ENCODE measurements around the gene KIF7.

DNA sequence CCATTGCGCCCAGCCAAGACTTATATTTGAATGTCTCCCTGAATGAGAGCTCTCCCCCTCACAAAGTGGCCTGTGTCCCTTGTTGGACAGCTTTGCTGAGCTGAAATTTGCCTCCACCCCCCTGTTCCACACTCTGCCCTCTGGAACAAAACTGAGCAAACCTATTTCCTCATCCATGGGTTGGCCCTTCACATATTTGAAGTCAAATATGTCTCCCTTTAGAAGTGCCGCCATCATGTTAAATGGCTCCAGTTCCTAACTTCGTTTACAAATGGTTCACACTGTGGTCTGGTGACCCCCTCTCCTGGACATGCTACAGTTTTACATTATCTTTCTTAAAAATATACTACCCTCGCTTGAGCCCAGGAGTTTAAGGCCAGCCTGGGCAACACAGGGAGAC, 19.3 kb upstream of the KIF7 start:
- TF ChIP-seq, protein P1, sequence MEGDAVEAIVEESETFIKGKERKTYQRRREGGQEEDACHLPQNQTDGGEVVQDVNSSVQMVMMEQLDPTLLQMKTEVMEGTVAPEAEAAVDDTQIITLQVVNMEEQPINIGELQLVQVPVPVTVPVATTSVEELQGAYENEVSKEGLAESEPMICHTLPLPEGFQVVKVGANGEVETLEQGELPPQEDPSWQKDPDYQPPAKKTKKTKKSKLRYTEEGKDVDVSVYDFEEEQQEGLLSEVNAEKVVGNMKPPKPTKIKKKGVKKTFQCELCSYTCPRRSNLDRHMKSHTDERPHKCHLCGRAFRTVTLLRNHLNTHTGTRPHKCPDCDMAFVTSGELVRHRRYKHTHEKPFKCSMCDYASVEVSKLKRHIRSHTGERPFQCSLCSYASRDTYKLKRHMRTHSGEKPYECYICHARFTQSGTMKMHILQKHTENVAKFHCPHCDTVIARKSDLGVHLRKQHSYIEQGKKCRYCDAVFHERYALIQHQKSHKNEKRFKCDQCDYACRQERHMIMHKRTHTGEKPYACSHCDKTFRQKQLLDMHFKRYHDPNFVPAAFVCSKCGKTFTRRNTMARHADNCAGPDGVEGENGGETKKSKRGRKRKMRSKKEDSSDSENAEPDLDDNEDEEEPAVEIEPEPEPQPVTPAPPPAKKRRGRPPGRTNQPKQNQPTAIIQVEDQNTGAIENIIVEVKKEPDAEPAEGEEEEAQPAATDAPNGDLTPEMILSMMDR (IDR thresholded peaks at IDR 0.05), result no peak
- TF ChIP-seq POLR2AphosphoS5 (IDR thresholded peaks at IDR 0.05) (no peak), EP300 (IDR thresholded peaks at IDR 0.05) (no peak)

Data from esophagus muscularis mucosa (tissue), 4 donors.